HG02852 (cell line): ENCODE results near the gene RMDN2.
A peak's percentile ranks its signal among the peaks of the same experiment; 100 is the strongest.

Experiments
- ATAC-seq: cut with Tn5 transposase; IDR thresholded peaks from one replicate; pipeline ENCODE4 v1.9.1; 2021; ENCODE audit warnings: mild to moderate bottlenecking, moderate library complexity; ENCODE audit not compliant: unreplicated experiment

RMDN2 gene, protein sequence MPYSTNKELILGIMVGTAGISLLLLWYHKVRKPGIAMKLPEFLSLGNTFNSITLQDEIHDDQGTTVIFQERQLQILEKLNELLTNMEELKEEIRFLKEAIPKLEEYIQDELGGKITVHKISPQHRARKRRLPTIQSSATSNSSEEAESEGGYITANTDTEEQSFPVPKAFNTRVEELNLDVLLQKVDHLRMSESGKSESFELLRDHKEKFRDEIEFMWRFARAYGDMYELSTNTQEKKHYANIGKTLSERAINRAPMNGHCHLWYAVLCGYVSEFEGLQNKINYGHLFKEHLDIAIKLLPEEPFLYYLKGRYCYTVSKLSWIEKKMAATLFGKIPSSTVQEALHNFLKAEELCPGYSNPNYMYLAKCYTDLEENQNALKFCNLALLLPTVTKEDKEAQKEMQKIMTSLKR

DNA sequence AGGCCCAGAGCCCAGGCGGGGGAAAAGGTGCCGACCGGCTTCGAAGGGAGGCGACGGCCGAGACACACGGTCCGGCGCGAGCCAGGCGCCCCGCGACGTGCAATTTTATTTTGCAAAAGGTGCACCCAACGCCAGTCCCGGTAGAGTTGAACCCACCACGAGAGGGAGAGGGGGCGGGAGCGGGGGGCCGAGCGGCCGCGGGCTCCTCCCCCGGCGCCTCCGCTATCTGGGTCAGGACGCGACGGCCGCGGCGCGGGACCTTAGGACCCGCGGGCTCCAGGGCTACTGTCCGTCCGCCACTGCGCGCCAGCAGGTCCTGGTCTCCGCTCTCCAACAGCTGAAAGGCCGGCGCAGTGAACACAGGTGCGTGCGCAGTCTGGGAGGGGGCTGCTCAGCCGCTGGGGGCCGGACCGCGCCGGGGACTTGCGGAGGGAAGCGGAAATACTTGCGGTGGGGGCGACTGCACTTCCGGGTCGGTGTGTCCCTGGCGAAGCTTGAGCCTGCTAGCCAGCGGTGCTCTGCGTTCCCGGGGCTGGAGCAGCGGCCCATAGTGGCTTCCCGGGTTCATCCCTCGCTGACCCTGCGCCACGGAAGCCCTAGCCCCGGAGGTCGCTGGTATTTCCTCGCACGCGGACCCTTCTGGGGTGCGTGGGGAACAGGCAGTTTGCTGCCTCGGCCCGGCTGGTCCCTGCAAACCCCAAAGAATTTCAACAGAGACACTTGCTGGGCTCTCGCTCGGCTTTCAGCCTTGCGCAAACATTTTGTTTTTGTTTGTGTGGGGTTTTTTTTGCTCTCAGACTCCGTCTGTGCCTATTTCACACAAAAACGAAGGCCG lies at the start of gene RMDN2:
Gene RMDN2 (plus strand): TSS at position 225 of the 835 bp plus-strand sequence. CDS start 3,991 bp downstream, outside the sequence.
- peak; percentile 91 for ATAC-seq

- no peak for ATAC-seq
Observed at GRCh38 chr2:37875403-37875906, 49.6 kb upstream of the RMDN2 start.

DNA sequence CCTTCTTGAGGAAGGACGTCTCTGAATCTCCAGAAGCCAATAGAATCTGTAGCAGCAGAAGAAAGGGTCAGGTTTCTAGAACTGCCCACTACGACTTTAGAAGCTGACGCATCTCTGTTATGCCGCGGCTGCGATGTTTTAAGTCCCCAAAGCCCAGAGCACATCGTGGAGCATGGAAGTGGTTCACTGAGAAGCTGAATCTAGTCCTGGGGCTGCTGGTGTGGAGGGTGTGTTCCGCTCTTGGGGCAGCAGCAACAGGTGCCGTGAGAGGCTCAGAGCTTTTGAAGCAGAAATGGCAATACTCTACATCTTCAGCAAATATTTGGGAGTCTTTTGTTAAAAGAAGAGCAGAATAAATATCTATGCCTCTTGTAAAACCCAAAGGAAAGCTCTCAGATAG lies 48.9 kb upstream of the RMDN2 start:
- no peak for ATAC-seq

- no peak for ATAC-seq
Observed at GRCh38 chr2:37877457-37878315, 47.4 kb upstream of the RMDN2 start.

GRCh38 chr2:37878536-37878935 lies 46.6 kb upstream of the RMDN2 start:
- ATAC-seq = no peak

GRCh38 chr2:37880551-37880950 lies 44.5 kb upstream of the RMDN2 start:
- peak; percentile 51 for ATAC-seq

GRCh38 chr2:37881397-37881796 lies 43.7 kb upstream of the RMDN2 start:
- no peak for ATAC-seq

GRCh38 chr2:37882036-37882435 lies 43.1 kb upstream of the RMDN2 start:
- no peak for ATAC-seq

- ATAC-seq = no peak
Observed at GRCh38 chr2:37883518-37883917, 41.6 kb upstream of the RMDN2 start.

- no peak for ATAC-seq
Observed at GRCh38 chr2:37885329-37885993, 39.6 kb upstream of the RMDN2 start.

- no peak for ATAC-seq
Observed at GRCh38 chr2:37886745-37887144, 38.3 kb upstream of the RMDN2 start.

- no peak for ATAC-seq
Observed at GRCh38 chr2:37887286-37887685, 37.8 kb upstream of the RMDN2 start.

- peak; percentile 35 for ATAC-seq
Observed at GRCh38 chr2:37890893-37891495, 34.1 kb upstream of the RMDN2 start.

DNA sequence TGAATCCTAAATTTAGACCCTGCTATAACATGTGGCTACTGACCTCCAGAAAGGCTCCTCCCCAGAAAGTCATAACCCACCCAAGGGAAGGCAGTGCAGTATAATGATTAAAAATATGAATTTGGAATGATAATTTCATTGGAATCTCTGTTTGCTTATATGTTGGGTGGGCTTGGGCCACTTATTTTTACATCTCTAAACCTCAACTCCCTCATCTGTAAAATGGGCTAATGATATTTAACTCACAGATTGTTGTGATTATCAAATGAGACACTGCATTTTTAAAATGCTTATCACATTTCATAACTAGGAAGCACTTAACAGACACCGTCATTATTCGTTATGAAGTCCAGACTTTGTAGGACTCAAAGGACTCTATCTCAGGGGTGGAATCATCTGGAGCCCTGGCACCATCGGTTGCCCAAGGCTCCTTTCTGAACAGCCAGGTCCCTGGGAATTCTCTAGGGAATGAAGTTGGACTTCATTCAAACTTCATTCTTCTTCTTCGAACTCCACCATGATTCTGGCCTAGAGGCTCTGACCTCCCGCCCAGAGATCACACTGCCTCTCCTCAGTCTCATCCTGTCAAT lies 33.1 kb upstream of the RMDN2 start:
- no peak for ATAC-seq

DNA sequence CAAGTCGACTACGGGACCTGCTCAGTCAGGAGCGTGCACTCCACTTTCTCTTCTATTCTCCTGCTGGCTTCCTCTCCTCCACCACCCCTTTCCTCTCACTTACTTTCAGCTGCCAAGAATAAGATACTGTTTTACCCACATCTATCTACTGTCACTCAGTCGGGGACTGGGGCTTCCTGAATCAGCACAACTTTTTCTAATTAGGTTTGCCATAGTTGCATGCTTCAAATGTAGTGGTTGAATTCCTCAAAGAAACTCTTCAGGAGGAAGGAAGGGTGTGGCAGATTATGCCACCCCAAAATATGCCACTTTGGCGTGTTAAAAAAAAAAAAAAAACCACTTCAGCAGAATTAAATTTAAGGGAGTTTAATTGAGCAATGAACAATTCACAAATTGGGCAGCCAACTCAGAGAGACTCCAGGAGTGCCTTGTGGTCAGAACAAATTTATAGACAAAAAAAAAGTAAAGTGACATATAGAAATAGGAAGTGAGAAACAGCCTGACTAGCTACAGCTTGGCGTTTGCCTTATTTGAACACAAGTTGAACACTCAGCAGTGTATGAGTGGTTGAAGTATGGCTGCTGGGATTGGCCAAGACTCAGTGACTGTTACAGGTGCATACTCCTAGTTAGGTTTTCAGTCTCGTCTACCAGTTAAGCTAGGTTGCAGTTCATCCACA lies 32.5 kb upstream of the RMDN2 start:
- peak; percentile 69 for ATAC-seq

GRCh38 chr2:37893327-37893726 lies 31.8 kb upstream of the RMDN2 start:
- ATAC-seq = no peak

- ATAC-seq = no peak
Observed at GRCh38 chr2:37894047-37894446, 31.0 kb upstream of the RMDN2 start.

GRCh38 chr2:37894601-37895000 lies 30.5 kb upstream of the RMDN2 start:
- ATAC-seq = no peak

- no peak for ATAC-seq
Observed at GRCh38 chr2:37895140-37895539, 29.9 kb upstream of the RMDN2 start.
